22Rv1 (cell line): ENCODE data around the gene COL23A1.

Source experiments
- ZFX ChIP-seq: fragments of 450-650 bp; IDR thresholded peaks from 2 replicates; pipeline ENCODE4 v1.6.1; 2017; ENCODE audit warnings: antibody characterized with exemption, borderline replicate concordance
- TF ChIP-seq, protein P1 (sequence below): fragments of 450-650 bp; IDR thresholded peaks from 2 replicates; pipeline ENCODE4 v1.5.1; 2017; ENCODE audit warnings: mild to moderate bottlenecking

DNA sequence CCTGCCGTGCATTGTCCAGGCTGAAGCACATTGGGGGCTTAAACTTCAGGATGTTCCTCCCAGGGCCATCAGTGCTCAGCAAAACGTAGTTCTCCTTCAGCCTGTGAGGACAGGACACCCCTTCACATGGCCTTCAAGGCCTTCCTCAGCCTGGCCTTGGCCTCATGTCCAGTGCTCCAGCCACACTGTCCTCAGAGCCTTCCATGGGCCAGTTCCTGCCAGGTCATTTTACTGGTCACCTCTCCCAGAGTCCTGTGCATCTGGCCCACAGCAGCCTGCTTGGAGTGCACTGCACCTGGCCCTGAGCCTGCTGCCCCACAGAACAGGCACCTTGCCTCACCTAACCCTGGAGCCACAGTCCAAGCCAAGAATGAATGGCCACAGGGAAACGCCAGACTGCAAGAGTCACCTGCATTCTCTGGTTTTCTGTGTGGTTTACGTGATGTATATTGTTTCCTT, 377.2 kb downstream of the COL23A1 start:
- TF ChIP-seq, protein P1, sequence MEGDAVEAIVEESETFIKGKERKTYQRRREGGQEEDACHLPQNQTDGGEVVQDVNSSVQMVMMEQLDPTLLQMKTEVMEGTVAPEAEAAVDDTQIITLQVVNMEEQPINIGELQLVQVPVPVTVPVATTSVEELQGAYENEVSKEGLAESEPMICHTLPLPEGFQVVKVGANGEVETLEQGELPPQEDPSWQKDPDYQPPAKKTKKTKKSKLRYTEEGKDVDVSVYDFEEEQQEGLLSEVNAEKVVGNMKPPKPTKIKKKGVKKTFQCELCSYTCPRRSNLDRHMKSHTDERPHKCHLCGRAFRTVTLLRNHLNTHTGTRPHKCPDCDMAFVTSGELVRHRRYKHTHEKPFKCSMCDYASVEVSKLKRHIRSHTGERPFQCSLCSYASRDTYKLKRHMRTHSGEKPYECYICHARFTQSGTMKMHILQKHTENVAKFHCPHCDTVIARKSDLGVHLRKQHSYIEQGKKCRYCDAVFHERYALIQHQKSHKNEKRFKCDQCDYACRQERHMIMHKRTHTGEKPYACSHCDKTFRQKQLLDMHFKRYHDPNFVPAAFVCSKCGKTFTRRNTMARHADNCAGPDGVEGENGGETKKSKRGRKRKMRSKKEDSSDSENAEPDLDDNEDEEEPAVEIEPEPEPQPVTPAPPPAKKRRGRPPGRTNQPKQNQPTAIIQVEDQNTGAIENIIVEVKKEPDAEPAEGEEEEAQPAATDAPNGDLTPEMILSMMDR, result no peak
- TF ChIP-seq ZFX, result no peak
